Mononuclear cell (primary cell): ENCODE data around the gene MYOD1. TPM values are rescaled to one million over a fixed set of nuclear protein-coding genes. Genes with fewer than 3 reads are reported as not detected.

Experiments
- H3K27me3 ChIP-seq: 2 replicates; pipeline ENCODE4 v1.6.0; 2011; ENCODE audit warnings: low read length, control low read depth; ENCODE audit not compliant: insufficient read depth
- H3K4me1 ChIP-seq: 2 replicates; pipeline ENCODE4 v1.5.1; 2011; ENCODE audit warnings: mild to moderate bottlenecking, low read length, control low read depth; ENCODE audit not compliant: insufficient read depth
- H3K4me3 ChIP-seq: 2 replicates; pipeline ENCODE4 v1.5.1; 2011; ENCODE audit warnings: mild to moderate bottlenecking, low read length, moderate library complexity
- H3K9me3 ChIP-seq: 2 replicates; pipeline ENCODE4 v1.5.1; 2011; ENCODE audit warnings: low read depth, mild to moderate bottlenecking, control low read depth, low read length
- total RNA-seq: library from RNA; depleted of rRNA; stranded (reverse); fragments of >200 nt; gene quantifications from one replicate; pipeline ENCODE4 v1.2.3, GENCODE V29; 2012

Gene MYOD1
- total RNA-seq, 1 donor = not detected

DNA sequence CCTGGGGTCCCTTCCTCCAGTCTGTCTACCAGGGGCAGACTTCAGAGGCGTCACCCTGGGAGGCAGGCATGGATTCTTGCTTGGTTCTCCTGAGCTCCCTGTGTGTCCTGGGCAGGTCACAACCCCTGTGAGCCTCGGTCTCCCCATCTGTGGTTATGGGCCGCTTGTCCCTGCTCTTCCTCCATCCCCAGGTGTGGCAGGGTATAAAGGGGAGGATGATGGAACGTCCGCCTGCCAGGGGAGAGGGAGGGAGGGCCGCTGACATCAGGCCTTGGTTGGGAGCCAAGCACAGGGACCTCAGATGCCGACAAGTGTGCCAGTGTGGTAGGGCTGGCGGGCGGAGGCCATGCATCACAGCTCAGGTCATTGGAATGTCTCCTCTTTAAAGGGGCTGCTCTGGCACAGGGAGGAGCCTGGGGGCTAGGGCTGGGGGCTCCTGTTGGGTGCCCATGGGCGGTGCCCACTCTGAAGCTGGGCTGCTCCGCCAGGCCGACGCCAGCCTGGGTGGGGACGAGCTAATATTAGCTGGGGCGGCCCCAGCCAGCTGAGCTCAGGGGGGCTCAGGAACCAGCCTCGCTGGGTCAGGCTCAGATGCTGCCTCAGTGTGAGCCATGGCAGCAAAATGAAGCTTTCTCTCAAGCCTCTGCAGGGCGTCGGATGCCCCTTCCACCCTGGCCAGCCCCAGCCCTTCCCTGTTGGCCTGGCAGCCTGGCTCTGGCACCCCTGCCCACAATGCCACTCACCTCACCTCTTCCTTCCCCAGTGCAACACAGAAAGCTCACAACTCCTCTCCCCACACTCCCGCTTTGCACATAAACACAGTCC lies 28.0 kb downstream of the MYOD1 start:
- no peaks in the 10 kb centered on the region for H3K9me3 ChIP-seq
- no peak overlapping the region for H3K4me3 ChIP-seq
- no peaks in the 10 kb centered on the region for H3K27me3 ChIP-seq
- no peaks in the 10 kb centered on the region for H3K4me1 ChIP-seq

DNA sequence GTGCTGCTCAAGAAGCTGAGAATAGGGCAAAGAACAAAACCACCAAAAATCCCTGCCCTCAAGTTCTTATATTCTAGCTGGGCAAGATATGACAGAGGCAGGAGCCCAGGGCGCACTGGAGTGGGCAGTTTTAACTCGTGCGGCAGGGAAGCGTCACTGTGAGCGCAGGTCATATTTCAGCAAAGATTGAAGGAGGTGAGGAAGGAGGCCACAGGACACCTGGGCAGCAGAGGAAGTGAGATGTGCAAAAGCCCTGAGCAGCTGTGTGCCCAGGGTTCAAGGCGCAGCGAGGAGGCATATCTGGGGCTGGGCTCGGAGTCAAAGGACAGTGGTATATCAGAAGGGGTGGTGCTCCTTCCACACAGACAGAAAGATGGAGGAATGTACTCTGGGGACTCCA lies 28.7 kb downstream of the MYOD1 start:
- H3K4me1 ChIP-seq = no peaks in the 10 kb centered on the region
- no peaks in the 10 kb centered on the region for H3K9me3 ChIP-seq
- H3K4me3 ChIP-seq = no peak overlapping the region
- H3K27me3 ChIP-seq = no peaks in the 10 kb centered on the region

GRCh38 chr11:17748761-17749721 lies 29.7 kb downstream of the MYOD1 start:
- Histone ChIP-seq H3K9me3 (no peaks in the 10 kb centered on the region), H3K4me1 (no peaks in the 10 kb centered on the region), H3K4me3 (no peak overlapping the region), H3K27me3 (no peaks in the 10 kb centered on the region)

GRCh38 chr11:17750013-17750800 lies 30.8 kb downstream of the MYOD1 start:
- H3K4me1 ChIP-seq = no peaks in the 10 kb centered on the region
- no peak overlapping the region for H3K4me3 ChIP-seq
- no peaks in the 10 kb centered on the region for H3K9me3 ChIP-seq

DNA sequence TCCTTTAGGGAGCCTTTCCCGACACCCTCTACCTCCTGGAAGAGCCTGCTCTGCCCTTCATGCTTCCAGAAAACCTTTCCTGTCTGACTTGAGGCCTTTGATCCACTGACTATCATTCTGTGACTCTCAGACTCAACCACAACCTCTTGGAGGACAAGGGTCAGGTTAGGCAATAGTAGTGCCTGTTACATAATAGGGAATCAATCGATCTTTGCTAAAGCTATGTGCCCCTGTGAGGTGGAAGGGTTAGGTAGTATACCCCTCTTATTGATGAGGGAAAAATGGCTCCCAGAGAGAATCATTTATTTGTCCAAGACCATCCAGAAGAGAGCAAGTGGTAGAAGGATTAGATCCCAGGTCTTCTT lies 31.4 kb downstream of the MYOD1 start:
- Histone ChIP-seq H3K9me3 (no peaks in the 10 kb centered on the region), H3K4me1 (no peaks in the 10 kb centered on the region), H3K4me3 (no peak overlapping the region)

More at GRCh38 chr11:17750013-17750800, 30.8 kb downstream of the MYOD1 start:
- H3K27me3 ChIP-seq = no peaks in the 10 kb centered on the region

GRCh38 chr11:17751558-17751957 lies 32.2 kb downstream of the MYOD1 start:
- Histone ChIP-seq H3K4me3 (no peak overlapping the region), H3K9me3 (no peaks in the 10 kb centered on the region), H3K27me3 (no peaks in the 10 kb centered on the region), H3K4me1 (no peaks in the 10 kb centered on the region)

More for the DNA sequence above, 31.4 kb downstream of the MYOD1 start:
- no peaks in the 10 kb centered on the region for H3K27me3 ChIP-seq

- H3K27me3 ChIP-seq = no peaks in the 10 kb centered on the region
- no peaks in the 10 kb centered on the region for H3K9me3 ChIP-seq
- no peak overlapping the region for H3K4me3 ChIP-seq
- no peaks in the 10 kb centered on the region for H3K4me1 ChIP-seq
Observed at GRCh38 chr11:17752144-17752543, 32.8 kb downstream of the MYOD1 start.

- Histone ChIP-seq H3K27me3 (no peaks in the 10 kb centered on the region), H3K4me1 (no peaks in the 10 kb centered on the region), H3K4me3 (no peak overlapping the region), H3K9me3 (no peaks in the 10 kb centered on the region)
Observed at GRCh38 chr11:17753153-17753552, 33.8 kb downstream of the MYOD1 start.

DNA sequence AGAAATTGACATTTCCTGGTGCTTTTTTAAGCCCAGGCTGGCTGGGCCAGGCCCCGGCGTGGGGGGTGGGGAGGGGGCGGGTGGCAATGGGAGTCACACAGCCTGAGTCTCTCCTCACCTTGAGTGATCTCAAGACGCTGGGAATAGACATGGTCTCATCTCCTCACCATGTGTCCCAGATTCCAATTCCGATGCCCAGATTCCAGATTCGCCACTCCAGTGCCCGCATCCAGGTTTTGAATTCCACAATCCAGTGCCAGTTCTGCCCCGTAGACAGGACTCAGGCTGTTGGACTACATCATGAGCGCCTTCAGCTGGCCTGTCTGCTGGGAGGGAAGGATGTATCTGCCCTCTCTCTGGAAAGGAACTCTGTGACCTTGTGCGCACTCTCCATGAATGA lies 34.3 kb downstream of the MYOD1 start:
- Histone ChIP-seq H3K4me1 (no peaks in the 10 kb centered on the region), H3K4me3 (no peak overlapping the region), H3K27me3 (no peaks in the 10 kb centered on the region), H3K9me3 (no peaks in the 10 kb centered on the region)

- no peak overlapping the region for H3K4me3 ChIP-seq
- H3K9me3 ChIP-seq = no peaks in the 10 kb centered on the region
- H3K27me3 ChIP-seq = no peaks in the 10 kb centered on the region
- H3K4me1 ChIP-seq = no peaks in the 10 kb centered on the region
Observed at GRCh38 chr11:17755891-17756290, 36.5 kb downstream of the MYOD1 start.

GRCh38 chr11:17760102-17761029 lies 41.0 kb downstream of the MYOD1 start:
- H3K4me3 ChIP-seq = no peak overlapping the region
- H3K27me3 ChIP-seq = no peaks in the 10 kb centered on the region
- no peaks in the 10 kb centered on the region for H3K9me3 ChIP-seq
- H3K4me1 ChIP-seq = no peaks in the 10 kb centered on the region

- no peaks in the 10 kb centered on the region for H3K27me3 ChIP-seq
- no peak overlapping the region for H3K4me3 ChIP-seq
Observed at GRCh38 chr11:17762309-17762974, 43.1 kb downstream of the MYOD1 start.

DNA sequence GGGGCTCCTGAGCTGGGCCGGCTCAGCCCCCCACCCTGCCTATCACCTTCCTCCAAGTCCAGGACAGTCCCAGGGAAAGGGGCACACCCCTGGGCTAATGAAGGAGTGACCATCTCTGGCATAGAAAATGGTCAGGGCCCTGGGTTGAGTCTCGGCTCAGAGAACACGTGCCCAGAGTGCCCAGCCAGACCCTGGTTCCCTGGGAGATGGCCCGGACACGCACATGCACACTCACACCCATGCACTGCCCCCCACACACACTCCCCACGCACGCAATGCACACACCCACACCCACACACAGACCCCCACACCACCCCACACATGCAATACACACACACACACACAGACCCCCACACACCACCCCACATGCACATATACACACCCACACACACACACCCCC lies 43.9 kb downstream of the MYOD1 start:
- H3K4me1 ChIP-seq = no peaks in the 10 kb centered on the region
- H3K4me3 ChIP-seq = no peak overlapping the region
- no peaks in the 10 kb centered on the region for H3K27me3 ChIP-seq
- H3K9me3 ChIP-seq = no peaks in the 10 kb centered on the region

More at GRCh38 chr11:17762309-17762974, 43.1 kb downstream of the MYOD1 start:
- H3K9me3 ChIP-seq = no peaks in the 10 kb centered on the region
- no peaks in the 10 kb centered on the region for H3K4me1 ChIP-seq
